CD4-positive, alpha-beta memory T cell (primary cell): Measurements from ENCODE around the gene TOE1. TPM values are rescaled to one million over a fixed set of nuclear protein-coding genes. Genes with fewer than 3 reads are reported as not detected.

Experiments
- CTCF ChIA-PET: fragments of 350-600 bp; sonication (Branson Sonifier 250); formaldehyde crosslinking; loops from one replicate; lab custom pipeline; 2021; ENCODE audit warnings: inconsistent platforms; ENCODE audit not compliant: partially characterized antibody; lab: Charles Lee
- POLR2A ChIA-PET: fragments of 350-600 bp; sonication (Branson Sonifier 250); formaldehyde crosslinking; loops from one replicate; lab custom pipeline; 2021; ENCODE audit not compliant: partially characterized antibody; lab: Charles Lee
- DNase-seq, 5 donors: peaks; one replicate each; pipeline versions ENCODE4 v3.0.0 to v3.0.0-alpha.2; 2020 to 2022; ENCODE audit warnings: mixed read lengths in 1 of 5
- H3K27ac ChIP-seq: one replicate; pipeline ENCODE4 v1.7.0; 2013; ENCODE audit warnings: low read depth, low read length
- H3K27me3 ChIP-seq: 2 replicates; pipeline ENCODE4 v1.7.0; 2013; ENCODE audit warnings: mild to moderate bottlenecking, low read length, moderate library complexity; ENCODE audit not compliant: insufficient read depth
- H3K36me3 ChIP-seq: 2 replicates; pipeline ENCODE4 v1.7.0; 2013; ENCODE audit warnings: mild to moderate bottlenecking, low read length, moderate library complexity; ENCODE audit not compliant: insufficient read depth
- H3K4me1 ChIP-seq: 2 replicates; pipeline ENCODE4 v1.7.0; 2013; ENCODE audit warnings: mild to moderate bottlenecking, low read length, moderate library complexity; ENCODE audit not compliant: insufficient read depth
- H3K4me3 ChIP-seq, 2 donors: one replicate each; pipeline ENCODE4 v1.7.0; 2013; ENCODE audit warnings: low read length in 2 of 2, mild to moderate bottlenecking in 1 of 2
- H3K9me3 ChIP-seq, 2 donors: one replicate each; pipeline ENCODE4 v1.7.0; 2013; ENCODE audit warnings: low read length in 2 of 2, control low read depth in 1 of 2; ENCODE audit not compliant: control insufficient read depth in 1 of 2
- H3K27ac Mint-ChIP-seq, 7 donors: one replicate each; pipeline ENCODE4 v1.8.0; 2020 to 2021; ENCODE audit warnings: mixed read lengths in 7 of 7, mild to moderate bottlenecking in 6 of 7, inconsistent platforms in 3 of 7, moderate library complexity in 3 of 7
- H3K27me3 Mint-ChIP-seq, 2 donors: one replicate each; pipeline ENCODE4 v1.8.0; 2020 to 2021; ENCODE audit warnings: mixed read lengths in 2 of 2
- H3K36me3 Mint-ChIP-seq, 2 donors: one replicate each; pipeline ENCODE4 v1.8.0; 2020 to 2021; ENCODE audit warnings: mixed read lengths in 2 of 2, inconsistent platforms in 1 of 2, mild to moderate bottlenecking in 1 of 2
- H3K4me1 Mint-ChIP-seq, 4 donors: one replicate each; pipeline ENCODE4 v1.8.0; 2020 to 2021; ENCODE audit warnings: mixed read lengths in 4 of 4, mild to moderate bottlenecking in 1 of 4
- H3K4me3 Mint-ChIP-seq, 8 donors: one replicate each; pipeline ENCODE4 v1.8.0; 2020 to 2021; ENCODE audit warnings: mixed read lengths in 8 of 8, mild to moderate bottlenecking in 7 of 8, moderate library complexity in 6 of 8, inconsistent platforms in 3 of 8
- H3K9me3 Mint-ChIP-seq, 8 donors: one replicate each; pipeline ENCODE4 v1.8.0; 2020 to 2021; ENCODE audit warnings: mixed read lengths in 8 of 8, mild to moderate bottlenecking in 5 of 8, inconsistent platforms in 3 of 8, moderate library complexity in 1 of 8
- intact Hi-C: fragments of 100-400 bp; cut with micrococcal nuclease; formaldehyde crosslinking; loops from one replicate; pipeline ENCODE4 v1.15.1; 2023
- polyA plus RNA-seq, 2 donors: library from polyadenylated mRNA; unstranded; fragments of 300-500 nt; fragmentation: Illumina TruSeq; gene quantifications; one replicate each; pipeline ENCODE4 v1.2.3, GENCODE V29; 2021
- total RNA-seq, 2 experiments: library from RNA; stranded (reverse); gene quantifications; one replicate each; pipeline ENCODE4 v1.2.3, GENCODE V29; 2021

TOE1 gene
- total and polyA plus RNA-seq, 4 experiments from 2014 or later, result 6.1 to 18.9 (median 15.8) TPM

- peaks cover 3 to 26% (median 4%) of the 10 kb centered on the region in 4 donors for H3K4me1 Mint-ChIP-seq
- H3K36me3 Mint-ChIP-seq, result peaks cover 4 to 17% of the 10 kb centered on the region in 2 donors
- H3K4me3 Mint-ChIP-seq, result peak within 1 kb of the TSS; percentile 74 to 89 (median 82)
- Histone ChIP-seq H3K4me3 (peak within 1 kb of the TSS; percentile 42 to 54), H3K27ac (peak within 1 kb of the TSS; percentile 31), H3K9me3 (no peaks in the 10 kb centered on the region), H3K36me3 (peaks cover 6% of the 10 kb centered on the region), H3K27me3 (no peaks in the 10 kb centered on the region), H3K4me1 (peaks cover 13% of the 10 kb centered on the region)
- peak; percentile 25 to 53 (median 36) for DNase-seq
- peak within 1 kb of the TSS in 5 of 7 donors; percentile 21 to 71 (median 62) for H3K27ac Mint-ChIP-seq
- POLR2A ChIA-PET, result interaction anchor here (0.8 to 4.9 kb wide), 8 partner anchors 13 to 543 kb away, joined by 3 to 58 read pairs (median 5); partner anchors contain the start of genes MUTYH, TESK2 and TOE1
- CTCF ChIA-PET, result interaction anchor here (1.1 to 1.8 kb wide), 4 partner anchors 13 to 242 kb away, joined by 3 to 7 read pairs (median 4); partner anchors contain the start of gene TOE1
- H3K9me3 Mint-ChIP-seq, result no peaks in the 10 kb centered on the region
- no peaks in the 10 kb centered on the region for H3K27me3 Mint-ChIP-seq
- intact Hi-C loops, result loop anchor here (1.0 kb wide), 2 partner anchors 12 to 24 kb away; no protein-coding TSS in a partner anchor
These were observed 13.0 kb upstream of the TOE1 start, which contains the start of gene HPDL for GRCh38 chr1:45326627-45327623. TSS of gene HPDL (plus strand) at chr1:45326895. CDS start at chr1:45327149, 254 bp downstream.

- Mint-ChIP-seq H3K36me3 (peaks cover 4 to 24% of the 10 kb centered on the region in 2 donors), H3K27ac (peak overlapping the region in 2 of 7 donors; percentile 17 to 21), H3K9me3 (no peaks in the 10 kb centered on the region), H3K27me3 (no peaks in the 10 kb centered on the region), H3K4me1 (peaks cover 3 to 26% (median 4%) of the 10 kb centered on the region in 4 donors), H3K4me3 (peak overlapping the region; percentile 51 to 86 (median 67))
- Histone ChIP-seq H3K4me3 (no peak overlapping the region), H3K27me3 (no peaks in the 10 kb centered on the region), H3K9me3 (no peaks in the 10 kb centered on the region), H3K36me3 (peaks cover 14% of the 10 kb centered on the region), H3K4me1 (peaks cover 13% of the 10 kb centered on the region), H3K27ac (no peak overlapping the region)
- no peak for DNase-seq
- CTCF ChIA-PET, result interaction anchor here (1.1 to 1.8 kb wide), 3 partner anchors 12 to 241 kb away, joined by 3 to 7 read pairs (median 5); partner anchors contain the start of gene TOE1
- POLR2A ChIA-PET, result interaction anchor here (0.8 to 4.9 kb wide), 7 partner anchors 12 to 543 kb away, joined by 3 to 58 read pairs (median 4); partner anchors contain the start of genes MUTYH, TESK2 and TOE1
- intact Hi-C loops, result no loop called here
These were observed 12.1 kb upstream of the TOE1 start for GRCh38 chr1:45327644-45328515.

GRCh38 chr1:45328680-45329079, 11.3 kb upstream of the TOE1 start:
- ChIA-PET POLR2A (interaction anchor here (1.5 to 4.9 kb wide), 2 partner anchors 11 to 25 kb away, joined by 7 to 58 read pairs; partner anchors contain the start of genes MUTYH and TOE1), CTCF (interaction anchor here (1.8 kb wide), 1 partner anchor 164 kb away, joined by 7 read pairs; no protein-coding TSS in a partner anchor)

GRCh38 chr1:45329445-45329844, 10.5 kb upstream of the TOE1 start:
- H3K27me3 ChIP-seq, result no peaks in the 10 kb centered on the region
- no peaks in the 10 kb centered on the region for H3K9me3 ChIP-seq
- peak overlapping the region in 1 of 7 donors; percentile 25 for H3K27ac Mint-ChIP-seq
- H3K4me1 Mint-ChIP-seq, result peaks cover 6 to 31% (median 8%) of the 10 kb centered on the region in 4 donors
- POLR2A ChIA-PET, result interaction anchor here (4.9 kb wide), 1 partner anchor 10 kb away, joined by 58 read pairs; the partner anchor contains the start of genes MUTYH and TOE1
- no peaks in the 10 kb centered on the region for H3K9me3 Mint-ChIP-seq
- peaks cover 13% of the 10 kb centered on the region for H3K4me1 ChIP-seq
- no peak for DNase-seq
- H3K4me3 ChIP-seq, result no peak overlapping the region
- peak overlapping the region in 1 of 8 donors; percentile 30 for H3K4me3 Mint-ChIP-seq
- peaks cover 16% of the 10 kb centered on the region for H3K36me3 ChIP-seq
- no peaks in the 10 kb centered on the region for H3K27me3 Mint-ChIP-seq
- intact Hi-C loops, result no loop called here
- peaks cover 9 to 37% of the 10 kb centered on the region in 2 donors for H3K36me3 Mint-ChIP-seq
- no peak overlapping the region for H3K27ac ChIP-seq
- CTCF ChIA-PET, result no interaction called here

More at GRCh38 chr1:45328680-45329079, 11.3 kb upstream of the TOE1 start:
- H3K9me3 Mint-ChIP-seq, result no peaks in the 10 kb centered on the region
- H3K27me3 Mint-ChIP-seq, result no peaks in the 10 kb centered on the region
- DNase-seq, result no peak
- peak overlapping the region in 1 of 7 donors; percentile 54 for H3K27ac Mint-ChIP-seq
- peaks cover 4 to 32% of the 10 kb centered on the region in 2 donors for H3K36me3 Mint-ChIP-seq
- intact Hi-C loops, result no loop called here
- Histone ChIP-seq H3K36me3 (peaks cover 16% of the 10 kb centered on the region), H3K4me3 (no peak overlapping the region), H3K27me3 (no peaks in the 10 kb centered on the region), H3K27ac (no peak overlapping the region), H3K9me3 (no peaks in the 10 kb centered on the region), H3K4me1 (peaks cover 13% of the 10 kb centered on the region)
- peaks cover 3 to 26% (median 4%) of the 10 kb centered on the region in 4 donors for H3K4me1 Mint-ChIP-seq
- H3K4me3 Mint-ChIP-seq, result peak overlapping the region in 6 of 8 donors; percentile 15 to 64 (median 38)

GRCh38 chr1:45331436-45332345, 8.3 kb upstream of the TOE1 start:
- Mint-ChIP-seq H3K36me3 (peaks cover 10 to 42% of the 10 kb centered on the region in 2 donors), H3K27me3 (no peaks in the 10 kb centered on the region), H3K4me3 (no peak overlapping the region), H3K9me3 (peaks cover 0 to 2% (median 0%) of the 10 kb centered on the region in 8 donors), H3K4me1 (peaks cover 8 to 36% (median 18%) of the 10 kb centered on the region in 4 donors), H3K27ac (no peak overlapping the region)
- no peak for DNase-seq
- H3K4me3 ChIP-seq, result no peak overlapping the region
- no peaks in the 10 kb centered on the region for H3K27me3 ChIP-seq
- CTCF ChIA-PET, result no interaction called here
- POLR2A ChIA-PET, result interaction anchor here (1.0 kb wide), 1 partner anchor 8 kb away, joined by 4 read pairs; the partner anchor contains the start of genes MUTYH and TOE1
- peaks cover 16% of the 10 kb centered on the region for H3K36me3 ChIP-seq
- no peaks in the 10 kb centered on the region for H3K9me3 ChIP-seq
- intact Hi-C loops, result no loop called here
- no peak overlapping the region for H3K27ac ChIP-seq
- H3K4me1 ChIP-seq, result peaks cover 13% of the 10 kb centered on the region
